ENCODE results near the gene KCNK13.
"Not testable (repeated sequence)": the region's sequence is repeated elsewhere in the genome, so short reads cannot be mapped to it uniquely, and the experiment has no call there.

KCNK13 gene

DNA sequence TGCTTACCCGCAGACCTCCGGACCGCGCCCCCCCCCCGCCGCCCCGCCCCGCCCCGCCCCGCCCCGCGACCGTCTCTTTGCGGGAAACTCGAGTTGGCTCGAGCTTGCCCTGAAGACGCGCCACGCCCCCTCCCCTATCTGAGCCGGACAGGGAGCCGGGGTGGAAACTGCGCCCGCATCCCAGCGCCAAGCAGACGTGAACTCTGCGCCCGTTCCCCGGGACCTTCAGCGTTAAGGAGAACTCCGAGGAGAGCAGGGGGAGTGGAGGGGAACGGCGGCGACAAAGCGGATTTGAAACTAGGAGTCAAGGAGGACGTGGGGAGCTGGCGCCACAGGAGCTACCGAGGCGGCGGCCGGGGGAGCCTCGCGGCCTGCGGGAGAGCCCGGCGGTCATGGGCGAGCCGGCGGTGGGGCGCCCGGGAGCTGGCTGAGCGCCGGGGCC lies at the start of gene KCNK13:
Gene KCNK13 (plus strand): TSS at position 310 of the 442 bp plus-strand sequence. CDS start 212 bp downstream, outside the sequence.
- DNase-seq, result no peak

DNA sequence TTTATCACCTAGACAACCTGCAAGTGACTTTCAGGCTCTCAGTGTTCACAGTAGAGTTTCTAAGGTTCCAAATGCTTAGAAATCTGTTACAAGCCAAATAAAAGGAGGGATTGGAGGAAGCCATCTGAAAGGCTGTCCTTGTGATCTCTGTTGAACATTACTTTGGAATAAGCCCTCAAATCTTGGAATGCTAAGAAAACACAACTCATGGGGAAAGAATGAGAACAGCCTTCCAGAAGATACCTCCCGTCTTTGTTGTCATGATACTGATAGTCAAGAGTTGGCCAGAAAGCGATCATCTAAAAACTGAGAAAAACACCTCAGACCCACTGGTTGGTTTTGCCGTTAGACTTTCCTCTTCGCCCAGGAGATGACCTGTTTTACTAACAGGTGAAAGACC lies 44.4 kb upstream of the KCNK13 start:
- no peak for DNase-seq

DNA sequence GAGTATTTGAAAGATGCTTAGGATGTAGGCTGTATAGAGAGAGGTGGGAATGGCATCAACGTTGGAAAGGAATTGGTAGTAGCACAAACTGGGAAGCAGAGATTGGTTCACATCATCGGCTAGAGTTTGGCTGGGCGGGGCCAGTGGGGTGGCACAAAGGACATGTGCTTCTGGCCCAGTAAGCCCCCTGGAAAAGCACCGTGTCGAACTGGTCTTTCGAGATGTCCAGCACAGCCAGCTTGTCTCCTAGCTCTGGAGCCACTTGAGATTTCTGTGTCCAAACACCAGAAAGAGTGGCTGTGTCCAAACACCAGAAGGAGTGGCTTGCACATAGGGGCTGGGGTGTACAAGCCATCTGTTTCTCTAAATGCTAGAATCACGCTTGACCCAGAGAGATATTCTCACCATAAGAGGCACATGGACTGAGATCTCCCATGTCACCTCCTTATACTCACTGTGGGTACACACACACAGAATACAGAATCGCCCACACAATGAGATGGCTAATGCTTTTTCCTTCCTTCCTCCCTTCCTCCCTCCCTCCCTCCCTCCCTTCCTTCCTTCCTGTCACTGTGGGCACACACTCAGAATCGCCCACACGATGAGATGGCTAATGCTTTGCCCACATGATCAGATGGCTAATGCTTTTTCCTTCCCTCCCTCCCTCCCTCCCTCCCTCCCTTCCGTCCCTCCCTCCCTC lies 41.8 kb upstream of the KCNK13 start:
- DNase-seq, result no peak

DNA sequence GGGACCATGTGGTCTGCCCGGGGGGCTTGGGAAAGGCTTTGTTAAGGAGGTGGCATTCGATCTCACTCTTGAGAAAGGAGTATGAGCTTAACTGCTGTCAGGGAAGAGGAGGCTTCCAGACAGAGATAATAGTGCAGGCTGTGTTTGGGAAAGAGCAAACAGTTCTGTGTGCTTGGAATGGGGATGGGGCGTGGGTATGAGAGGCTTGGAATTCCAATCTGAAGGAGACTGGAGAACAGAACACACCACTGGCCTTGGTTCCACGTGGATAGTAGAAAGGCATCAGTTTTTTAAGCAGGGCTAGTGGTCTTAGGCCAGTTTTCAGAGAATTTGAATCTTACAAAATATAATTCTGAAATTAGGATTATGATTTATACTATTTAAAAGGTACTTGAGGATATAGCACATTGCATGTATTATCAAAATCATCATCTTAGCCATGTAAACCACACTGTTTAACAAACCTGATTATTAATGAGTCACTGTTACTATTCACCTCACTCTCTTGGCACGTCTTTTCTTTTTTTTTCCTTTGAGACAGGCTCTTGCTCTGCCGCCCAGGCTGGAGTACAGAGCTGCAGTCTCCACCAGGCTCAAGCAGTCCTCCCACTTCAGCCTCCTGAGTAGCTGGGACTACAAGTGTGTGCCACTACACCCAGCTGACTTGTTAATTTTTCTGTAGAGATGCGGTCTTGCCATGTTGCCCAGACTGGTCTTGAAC lies 38.5 kb upstream of the KCNK13 start:
- DNase-seq, result peak; percentile 54

DNA sequence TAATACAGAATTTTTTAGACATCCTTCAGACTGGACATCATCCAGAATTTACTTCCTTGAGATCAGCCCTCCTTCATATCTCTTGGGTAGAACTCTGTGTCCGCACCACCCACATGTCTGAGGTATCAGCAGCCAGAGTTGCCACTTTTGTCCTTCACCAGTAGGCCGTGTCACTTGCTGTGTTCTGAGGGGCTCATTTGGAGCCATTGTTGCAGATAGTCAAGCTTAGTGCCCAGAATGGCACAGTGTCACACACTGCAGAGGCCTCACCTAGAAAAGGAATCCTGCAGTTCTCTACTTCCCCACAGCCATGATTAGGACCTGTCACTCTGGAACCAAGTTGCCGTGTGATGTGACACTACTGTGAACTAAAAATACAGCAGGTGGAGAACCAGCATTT lies 36.9 kb upstream of the KCNK13 start:
- DNase-seq, result no peak

DNA sequence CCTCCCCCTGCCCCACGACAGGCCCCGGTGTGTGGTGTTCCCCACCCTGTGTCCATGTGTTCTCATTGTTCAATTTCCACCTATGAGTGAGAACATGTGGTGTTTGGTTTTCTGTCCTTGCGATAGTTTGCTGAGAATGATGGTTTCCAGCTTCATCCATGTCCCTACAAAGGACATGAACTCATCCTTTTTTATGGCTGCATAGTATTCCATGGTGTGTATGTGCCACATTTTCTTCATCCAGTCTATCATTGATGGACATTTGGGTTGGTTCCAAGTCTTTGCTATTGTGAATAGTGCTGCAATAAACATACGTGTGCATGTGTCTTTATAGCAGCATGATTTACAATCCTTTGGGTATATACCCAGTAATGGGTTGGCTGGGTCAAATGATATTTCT lies 35.2 kb upstream of the KCNK13 start:
- not testable (repeated sequence) for DNase-seq

DNA sequence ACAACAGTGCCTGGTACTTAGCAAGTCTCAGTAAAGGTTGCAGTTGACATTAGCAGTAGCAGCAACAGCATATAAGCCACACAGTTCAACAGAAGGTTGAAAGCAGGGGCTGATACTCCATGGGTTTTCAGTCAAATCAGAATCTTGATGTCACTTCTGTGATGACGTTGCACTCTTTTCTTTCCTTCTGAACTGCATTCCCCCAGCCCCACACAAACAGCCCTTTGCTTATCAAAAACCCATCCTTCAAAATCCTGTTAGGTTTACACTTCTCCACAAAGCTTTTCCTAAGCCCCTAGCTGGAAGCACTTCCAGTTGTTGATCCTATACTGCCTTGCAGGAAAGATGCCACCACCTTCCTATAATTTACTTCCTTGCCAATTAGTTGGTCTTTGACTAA lies 34.0 kb upstream of the KCNK13 start:
- no peak for DNase-seq

DNA sequence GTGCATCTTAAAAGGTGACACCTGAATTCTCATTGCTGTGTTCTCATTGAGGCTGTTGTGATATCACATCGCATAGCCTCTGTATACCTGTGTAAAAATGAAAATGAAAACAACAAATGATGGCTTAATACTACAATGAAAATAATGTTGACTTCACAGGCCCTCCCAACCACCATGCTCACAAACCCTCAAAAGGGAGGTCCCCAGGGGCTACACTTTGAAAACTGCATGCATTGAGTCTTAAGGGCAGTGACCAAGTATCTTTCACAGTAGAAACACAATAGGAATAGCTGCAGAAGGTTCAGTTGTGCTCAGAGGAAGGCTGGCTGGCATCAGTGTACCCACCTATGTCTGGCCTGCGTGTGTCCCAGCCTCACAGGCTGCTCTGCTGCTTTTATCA lies 27.6 kb upstream of the KCNK13 start:
- no peak for DNase-seq

DNA sequence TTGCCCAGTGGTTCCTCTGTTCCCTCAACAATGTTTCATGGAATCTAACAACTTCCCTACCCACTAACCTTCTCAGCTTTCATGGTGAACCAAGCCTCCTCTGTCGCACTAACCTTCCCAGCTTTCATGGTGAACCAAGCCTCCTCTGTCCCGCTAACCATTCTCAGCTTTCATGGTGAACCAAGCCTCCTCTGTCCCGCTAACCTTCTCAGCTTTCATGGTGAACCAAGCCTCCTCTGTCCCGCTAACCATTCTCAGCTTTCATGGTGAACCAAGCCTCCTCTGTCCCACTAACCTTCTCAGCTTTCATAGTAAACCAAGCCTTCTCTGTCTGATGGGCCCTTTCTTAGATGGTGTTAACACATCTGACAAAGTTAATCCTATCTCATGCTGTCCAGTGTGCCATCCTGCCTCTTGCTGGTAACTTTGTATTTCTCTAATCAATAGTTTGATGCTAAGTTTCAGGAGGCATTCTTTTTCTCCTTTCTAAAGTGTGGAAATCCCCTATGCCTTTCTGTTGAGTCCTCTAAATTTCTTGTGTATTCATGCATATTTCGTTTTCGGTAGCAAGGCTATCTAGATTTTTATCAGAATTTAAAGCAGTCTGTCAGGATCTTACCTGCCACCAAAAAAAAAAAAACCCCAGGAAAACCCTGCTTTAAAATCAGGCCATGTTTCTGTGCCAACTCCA lies 26.8 kb upstream of the KCNK13 start:
- DNase-seq, result no peak

DNA sequence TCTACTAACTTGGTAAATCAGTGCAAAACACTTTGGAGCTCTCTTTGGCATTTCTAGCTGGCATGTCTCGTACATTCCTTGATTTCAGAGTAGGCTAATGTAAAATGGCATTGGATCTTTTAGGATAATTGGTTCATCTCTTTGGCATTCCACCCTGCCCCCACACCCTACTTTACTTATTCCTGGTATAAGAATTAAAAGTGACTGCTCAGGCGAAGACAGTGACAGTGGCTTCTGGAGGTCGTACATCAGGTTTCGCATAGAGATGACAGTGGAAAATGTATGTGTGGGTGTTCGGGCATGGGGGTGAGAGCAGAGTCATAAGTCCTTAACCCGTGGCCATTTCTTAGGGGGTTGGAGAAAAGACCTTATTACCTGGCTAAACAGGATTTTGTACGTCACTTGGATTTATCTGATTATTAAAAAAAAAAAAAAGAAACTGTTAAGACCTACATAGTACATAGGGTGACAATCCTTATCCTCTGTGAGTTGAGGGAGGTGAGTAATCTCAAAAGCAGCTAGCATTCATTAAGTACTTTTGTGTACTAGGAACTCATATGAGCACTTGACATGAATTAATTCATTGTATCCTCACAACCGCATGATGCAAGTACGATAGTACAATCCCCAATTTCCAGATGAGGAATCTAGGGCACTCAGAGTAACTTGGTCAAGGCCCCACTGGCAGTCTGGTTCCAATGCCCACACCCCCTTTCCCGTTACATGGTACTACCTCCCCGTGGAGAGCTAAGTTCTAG lies 22.4 kb upstream of the KCNK13 start:
- no peak for DNase-seq

DNA sequence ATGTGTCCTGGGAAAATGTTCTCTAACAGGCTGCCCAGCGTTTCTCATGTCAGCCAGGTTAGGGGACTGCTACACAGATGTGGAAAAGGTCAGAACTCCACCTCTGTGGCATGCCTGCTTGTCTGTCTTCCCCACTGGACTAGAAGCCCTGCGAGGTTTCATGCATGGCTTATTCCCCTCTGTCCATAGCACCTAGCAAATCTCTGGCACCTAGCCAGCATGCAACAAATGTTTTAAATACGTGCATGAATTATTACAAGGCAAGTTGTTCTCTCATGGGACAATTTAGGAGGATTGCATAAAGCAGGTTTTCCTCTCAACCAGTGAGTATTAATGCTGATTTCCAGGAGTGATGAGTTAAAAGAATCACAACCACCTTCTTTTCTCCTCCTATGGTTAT lies 21.4 kb upstream of the KCNK13 start:
- no peak for DNase-seq

DNA sequence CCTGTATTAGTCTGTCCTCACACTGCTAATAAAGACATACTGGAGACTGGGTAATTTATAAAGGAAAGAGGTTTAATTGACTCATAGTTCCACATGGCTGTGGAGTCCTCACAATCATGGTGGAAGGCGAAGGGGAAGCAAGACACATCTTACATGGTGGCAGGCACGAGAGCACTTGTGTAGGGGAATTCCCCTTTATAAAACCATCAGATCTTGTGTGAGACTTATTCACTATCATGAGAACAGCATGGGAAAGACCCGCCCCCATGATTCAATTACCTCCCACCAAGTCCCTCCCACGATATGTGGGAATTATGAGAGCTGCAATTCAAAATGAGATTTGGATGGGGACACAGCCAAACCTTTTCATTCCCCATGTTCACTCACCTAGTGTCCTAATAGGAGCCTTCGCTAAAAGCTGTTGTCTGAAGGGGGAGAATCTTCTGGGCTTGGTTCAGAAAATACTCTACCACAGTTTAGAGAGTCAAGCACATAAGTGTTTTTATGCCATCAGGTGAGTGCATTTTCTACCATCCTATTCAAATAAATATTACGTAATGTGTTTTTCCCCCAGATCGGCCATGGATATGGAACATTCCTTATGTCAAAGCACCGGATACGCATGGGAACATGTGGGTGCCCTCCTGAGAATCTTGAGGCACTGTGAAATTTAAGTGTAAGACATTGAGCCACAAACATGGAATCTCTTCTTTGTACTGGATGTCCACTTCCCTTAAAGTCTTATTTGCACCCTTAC lies 19.1 kb upstream of the KCNK13 start:
- DNase-seq, result no peak

DNA sequence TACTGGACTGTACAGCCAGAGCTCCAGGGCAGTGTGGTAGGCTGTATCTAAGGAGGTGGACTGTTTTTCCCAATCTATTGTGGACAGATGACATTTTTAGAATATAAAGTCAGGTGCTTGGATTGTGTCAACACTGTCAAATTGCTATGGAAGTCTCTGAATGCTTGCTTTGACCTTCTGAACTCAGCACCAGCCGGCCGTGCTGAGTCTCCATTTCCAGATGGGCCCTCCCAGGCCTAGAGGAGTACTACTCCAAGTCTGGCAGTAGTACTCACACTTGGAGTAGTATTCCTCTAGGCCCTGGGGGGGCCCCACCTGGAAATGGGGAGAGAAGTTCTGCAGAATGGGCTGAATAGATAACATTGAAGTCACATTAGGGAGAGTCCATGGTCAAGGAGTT lies 16.2 kb upstream of the KCNK13 start:
- no peak for DNase-seq

DNA sequence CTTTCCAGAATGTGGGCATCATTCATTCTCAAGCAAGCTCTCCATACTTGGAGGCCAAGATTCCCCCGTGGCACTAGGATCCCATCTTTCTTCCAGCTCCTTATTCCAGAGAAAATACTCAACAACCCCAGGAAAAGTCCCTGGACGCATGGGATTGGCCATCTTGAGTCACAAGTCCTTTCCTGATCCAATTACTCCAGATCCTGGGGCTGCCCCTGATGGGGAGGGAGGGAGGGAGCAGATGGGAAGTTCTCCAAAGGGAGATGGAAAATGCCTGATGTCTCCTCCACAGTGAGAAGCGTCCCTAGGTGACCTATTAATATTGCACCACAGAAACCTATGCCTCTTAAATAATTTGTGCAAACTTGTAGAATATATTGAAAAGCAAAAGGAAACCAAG lies 12.4 kb upstream of the KCNK13 start:
- DNase-seq, result no peak

DNA sequence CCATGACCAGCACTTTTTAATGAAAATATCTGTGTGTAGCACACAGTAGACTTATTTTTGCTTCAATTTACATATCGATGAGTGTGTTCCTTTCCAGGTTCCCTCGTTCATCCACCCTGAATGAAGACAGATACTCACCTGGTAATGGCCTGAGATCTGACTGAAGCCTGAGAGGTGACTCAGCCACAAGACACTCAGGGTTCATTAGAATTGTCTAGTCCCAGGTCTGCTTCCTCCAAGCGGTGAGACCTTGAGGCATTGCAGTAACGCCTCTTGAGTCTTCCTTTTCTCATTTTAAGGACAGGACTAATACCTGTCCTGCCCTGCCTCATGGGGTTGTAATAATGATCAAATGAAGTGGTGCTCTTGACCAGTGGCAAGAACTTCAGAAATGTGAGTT lies 11.5 kb upstream of the KCNK13 start:
- DNase-seq, result no peak

DNA sequence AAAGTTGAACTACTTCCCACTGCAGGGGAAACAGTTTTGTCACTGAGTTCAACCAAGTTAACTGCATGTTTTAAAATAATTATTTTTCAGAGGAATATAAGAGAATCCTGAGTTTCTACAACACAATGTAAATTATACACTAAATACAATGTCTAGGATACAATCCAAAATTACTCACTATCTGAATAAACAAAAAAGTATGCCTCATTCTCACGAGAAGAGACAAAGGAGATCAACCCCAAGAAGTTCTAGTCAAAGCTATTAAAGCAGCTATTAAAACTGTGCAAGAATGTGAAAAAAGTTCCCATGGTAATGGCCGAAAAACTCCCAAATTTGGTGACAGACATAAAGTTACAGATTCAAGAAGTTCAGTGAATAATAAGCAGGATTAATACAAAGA lies 8.8 kb upstream of the KCNK13 start:
- DNase-seq, result no peak

DNA sequence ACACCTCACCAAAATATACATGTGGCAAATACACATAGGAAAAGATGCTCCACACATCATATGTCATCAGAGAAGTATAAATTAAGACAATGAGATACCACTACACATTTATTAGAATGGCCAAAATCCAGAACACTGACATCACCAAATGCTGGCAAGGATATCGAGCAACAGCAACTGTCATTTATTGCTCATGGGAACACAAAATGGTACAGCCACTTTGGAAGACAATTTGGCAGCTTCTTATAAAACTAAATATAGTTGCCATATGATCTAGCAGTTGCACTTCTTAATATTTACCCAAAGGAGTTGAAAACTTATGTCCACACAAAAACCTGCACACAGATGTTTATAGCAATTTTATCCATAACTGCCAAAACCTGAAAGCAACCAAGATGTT lies 7.0 kb upstream of the KCNK13 start:
- no peak for DNase-seq

DNA sequence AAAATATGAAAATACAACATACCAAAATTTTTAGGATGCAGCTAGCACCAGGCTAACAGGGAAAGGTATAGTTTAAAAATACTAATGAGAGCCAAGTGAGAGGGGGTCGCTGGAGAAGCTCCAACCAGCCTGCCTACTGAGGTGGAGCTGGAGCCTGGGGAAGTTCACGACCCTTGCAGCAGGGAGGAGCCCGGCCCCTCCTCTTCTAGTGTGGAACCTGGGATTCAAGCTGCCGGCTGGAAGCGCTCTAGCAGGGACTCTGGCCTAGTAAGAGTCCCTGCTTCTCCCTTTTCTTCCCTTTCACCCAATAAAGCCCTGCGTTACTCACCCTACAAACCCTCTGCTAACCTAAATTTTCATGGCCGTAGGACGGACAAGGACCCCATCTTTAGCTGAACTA lies 5.0 kb upstream of the KCNK13 start:
- DNase-seq, result no peak

DNA sequence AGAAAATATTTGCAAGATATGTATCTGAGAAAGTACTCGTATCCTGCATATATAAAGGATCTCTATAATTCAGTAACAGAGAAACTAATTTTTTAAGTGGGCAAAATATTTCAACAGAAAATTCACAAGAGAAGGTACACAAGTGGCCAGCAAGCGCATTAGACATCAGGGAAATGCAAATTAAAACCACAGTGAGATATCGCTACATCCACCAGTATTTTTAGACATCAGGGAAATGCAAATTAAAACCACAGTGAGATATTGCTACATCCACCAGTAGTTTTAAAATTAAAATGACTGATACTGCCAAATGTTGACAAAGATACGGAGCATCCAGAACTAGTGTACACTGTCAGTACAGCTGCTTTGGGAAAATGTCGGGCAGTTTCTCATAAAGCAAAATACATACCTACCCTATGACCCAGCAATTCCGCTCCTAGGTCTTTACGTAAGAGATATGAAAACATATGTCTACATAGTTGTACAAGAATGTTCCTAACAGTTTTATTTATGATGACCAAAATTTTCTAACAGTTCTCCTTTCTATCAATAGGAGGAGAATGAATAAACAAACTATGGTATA lies 2.8 kb upstream of the KCNK13 start:
- DNase-seq, result no peak

DNA sequence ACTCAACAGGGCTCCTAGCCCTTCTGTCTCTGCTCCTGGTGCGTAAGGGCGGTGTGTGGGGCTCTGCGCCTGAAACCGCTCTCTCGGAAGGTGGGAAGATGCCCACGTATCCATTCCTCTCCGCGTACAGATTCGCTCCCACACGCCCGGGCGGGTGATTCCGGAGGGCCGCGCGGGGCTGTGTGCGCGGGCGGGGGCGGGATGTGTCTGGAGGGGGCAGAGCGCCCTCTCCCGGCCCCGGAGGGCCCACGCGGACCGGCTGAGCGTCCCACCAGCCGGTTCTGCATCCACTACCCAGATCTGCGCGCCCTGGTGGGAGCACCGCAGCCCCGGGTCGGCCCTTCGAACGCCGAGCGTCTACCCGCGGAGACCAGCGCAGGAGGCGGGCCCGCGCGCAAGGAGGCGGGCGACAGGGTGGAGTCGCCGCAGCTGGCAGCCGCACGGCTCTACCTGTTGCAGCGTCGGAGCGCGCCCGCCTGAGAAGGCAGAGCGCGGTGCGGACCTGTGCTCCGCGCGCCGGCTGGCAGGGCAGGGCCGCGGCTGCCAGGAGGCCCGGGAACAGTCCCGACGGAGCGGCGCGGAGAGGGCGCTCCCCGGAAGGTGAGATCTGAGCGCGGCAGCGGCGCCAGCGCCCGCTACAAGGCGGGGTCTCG lies 1.4 kb upstream of the KCNK13 start:
- DNase-seq, result peak; percentile 17

DNA sequence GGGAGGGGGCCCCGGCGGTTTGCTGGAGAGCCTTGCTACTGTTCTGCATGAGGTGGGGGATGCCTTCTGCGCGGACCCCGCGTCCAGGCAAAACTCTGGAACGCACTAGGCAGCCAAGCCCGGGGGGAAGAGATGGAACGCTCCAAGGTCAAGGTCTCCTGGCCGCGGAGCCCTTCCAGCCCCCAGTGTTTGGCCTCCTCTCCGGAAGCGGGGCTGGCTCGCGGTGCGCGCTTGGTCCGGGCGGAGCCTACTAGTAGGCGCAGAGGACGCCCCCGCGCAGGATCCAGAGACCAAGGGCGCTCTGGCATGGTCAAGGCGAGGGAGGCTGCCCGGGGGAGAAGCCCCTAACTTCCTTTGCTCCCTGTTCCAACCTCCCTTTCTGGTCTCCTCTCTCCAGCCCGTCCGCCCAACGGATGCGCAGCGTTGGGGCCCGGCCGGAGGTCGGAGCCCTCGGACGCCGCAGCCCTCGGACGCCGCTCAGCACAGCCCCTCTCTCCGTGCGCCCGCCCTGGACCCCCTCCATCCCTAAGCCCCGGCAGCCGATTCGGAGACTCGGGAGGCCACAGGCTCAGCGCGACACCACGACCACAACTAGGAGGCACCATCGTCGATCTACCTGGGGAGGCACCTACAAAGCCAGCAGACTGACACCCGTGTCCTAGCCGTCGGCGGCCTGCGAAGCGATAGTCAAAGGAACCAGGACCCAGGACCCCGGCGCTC lies 669 bp upstream of the KCNK13 start:
- DNase-seq, result no peak
